Medulla oblongata (tissue), 1 donor: Measurements from ENCODE around the gene C2orf68.
"Not testable (repeated sequence)": the region's sequence is repeated elsewhere in the genome, so short reads cannot be mapped to it uniquely, and the experiment has no call there.

Source experiments
- DNase-seq: peaks from one replicate; pipeline ENCODE4 v3.0.0-alpha.2; 2015; ENCODE audit errors: extremely low spot score

The C2orf68 gene

DNA sequence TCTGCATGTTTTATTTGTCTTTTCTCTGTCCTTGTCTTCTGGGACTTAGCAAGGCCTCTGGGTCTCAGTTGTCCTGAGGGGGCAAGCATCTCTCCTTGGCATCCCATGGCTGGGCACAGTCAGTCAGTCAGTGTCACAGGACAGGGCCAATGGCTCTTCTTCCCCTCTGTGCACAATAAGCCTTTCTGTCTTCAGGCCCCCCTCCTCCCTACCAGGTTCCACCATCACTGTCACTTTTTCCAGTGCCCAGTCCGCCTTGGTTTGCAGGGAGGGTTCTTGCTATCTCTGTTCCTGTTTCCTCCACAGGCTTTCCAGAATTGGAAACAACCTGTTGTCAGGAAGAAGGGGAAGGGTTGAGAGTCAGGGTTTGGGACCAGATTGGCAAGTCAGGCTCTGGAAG lies 29.4 kb downstream of the C2orf68 start:
- DNase-seq = peak; percentile 73

DNA sequence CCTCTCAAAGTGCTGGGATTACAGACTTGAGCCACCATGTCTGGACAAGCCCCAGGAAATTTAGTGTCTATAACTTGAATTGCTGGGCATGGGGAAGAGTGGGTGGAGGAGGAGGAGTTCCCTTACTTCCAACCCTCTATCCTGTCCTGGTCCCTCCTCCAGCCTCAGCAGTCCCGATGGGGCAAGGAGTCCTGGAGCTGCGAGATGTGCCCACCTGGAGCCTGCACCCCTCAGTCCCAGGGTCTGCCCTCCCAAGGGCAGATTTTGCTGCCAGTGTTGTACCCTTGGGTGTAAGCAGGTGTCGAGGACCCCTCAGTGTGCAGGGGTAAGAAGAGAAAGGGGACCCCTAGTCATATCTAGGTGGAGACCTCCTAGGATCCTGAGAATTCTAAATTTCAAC lies 31.7 kb downstream of the C2orf68 start:
- no peak for DNase-seq

DNA sequence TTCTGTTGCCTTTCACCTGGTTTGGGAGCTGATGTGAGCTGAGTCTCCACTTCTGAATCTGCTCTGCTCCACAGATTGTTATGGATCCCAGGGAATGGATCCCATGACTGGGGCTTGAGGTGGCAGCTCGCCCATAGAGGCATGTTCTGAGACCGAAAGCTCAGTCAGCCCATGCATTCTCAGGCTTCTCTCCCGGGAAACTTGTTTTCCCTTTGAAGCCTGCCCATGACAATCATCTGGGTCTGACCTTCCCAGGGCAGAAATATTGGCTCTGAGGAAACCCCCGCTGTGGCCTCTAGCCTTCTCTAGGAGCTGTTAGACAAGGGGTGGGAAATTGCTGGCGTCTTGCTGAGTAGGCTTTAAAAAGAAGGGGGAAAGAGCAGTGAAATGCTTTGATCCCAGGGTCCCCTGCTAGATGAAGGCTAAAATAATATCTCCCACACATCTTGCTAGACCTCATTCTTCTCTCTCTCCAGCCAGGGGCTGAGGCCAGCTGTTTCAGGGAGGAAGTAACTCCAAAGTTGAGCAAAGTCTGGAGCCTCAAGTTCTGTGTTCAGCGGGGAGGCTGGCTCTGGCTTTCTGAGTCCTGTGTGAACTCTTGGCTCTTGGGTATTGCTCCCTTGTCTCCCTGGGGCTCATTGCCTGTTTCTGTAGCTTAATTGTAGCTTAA lies 32.5 kb downstream of the C2orf68 start:
- DNase-seq = peak; percentile 56

DNA sequence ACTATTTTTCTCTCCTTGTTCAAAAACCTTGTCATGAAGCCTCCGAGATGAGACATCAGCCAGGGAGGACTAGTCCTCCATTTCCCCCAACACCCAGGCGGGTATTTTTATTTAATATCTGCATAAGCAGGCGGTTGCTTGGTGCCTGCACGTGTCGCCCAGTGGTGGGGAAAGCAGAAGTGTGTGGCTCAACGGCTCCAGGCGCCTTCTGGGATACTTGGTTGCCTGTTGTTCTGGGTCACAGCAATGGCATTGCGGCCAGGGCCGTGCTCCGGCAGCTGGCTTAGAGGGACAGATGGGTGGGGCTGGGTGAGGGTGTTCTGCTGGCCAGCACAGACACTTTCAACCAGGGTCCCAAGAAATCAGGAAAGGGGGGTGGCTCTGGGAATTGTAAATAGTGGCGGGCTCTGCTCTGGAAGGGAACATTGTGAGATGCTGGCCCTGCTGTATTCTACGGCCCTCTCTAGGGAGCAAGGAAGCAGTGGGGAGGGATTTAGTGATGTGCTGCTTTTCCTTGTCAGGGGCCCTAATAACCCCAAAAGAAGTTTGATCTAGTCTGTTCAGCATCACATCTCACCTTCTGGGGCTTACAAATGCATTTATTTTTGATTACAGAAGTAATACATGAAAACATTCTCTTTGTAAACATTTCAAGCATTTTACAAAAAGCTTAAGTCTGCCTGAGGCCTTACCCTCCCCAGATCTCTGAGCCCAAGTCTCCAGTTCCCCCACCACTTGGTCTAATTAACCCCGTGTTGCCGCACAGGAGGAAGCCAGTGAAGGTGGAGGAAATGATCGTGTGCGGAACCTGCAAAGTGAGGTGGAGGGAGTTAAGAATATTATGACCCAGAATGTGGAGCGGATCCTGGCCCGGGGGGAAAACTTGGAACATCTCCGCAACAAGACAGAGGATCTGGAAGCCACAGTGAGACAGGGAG lies 33.4 kb downstream of the C2orf68 start:
- peak; percentile 53 for DNase-seq

DNA sequence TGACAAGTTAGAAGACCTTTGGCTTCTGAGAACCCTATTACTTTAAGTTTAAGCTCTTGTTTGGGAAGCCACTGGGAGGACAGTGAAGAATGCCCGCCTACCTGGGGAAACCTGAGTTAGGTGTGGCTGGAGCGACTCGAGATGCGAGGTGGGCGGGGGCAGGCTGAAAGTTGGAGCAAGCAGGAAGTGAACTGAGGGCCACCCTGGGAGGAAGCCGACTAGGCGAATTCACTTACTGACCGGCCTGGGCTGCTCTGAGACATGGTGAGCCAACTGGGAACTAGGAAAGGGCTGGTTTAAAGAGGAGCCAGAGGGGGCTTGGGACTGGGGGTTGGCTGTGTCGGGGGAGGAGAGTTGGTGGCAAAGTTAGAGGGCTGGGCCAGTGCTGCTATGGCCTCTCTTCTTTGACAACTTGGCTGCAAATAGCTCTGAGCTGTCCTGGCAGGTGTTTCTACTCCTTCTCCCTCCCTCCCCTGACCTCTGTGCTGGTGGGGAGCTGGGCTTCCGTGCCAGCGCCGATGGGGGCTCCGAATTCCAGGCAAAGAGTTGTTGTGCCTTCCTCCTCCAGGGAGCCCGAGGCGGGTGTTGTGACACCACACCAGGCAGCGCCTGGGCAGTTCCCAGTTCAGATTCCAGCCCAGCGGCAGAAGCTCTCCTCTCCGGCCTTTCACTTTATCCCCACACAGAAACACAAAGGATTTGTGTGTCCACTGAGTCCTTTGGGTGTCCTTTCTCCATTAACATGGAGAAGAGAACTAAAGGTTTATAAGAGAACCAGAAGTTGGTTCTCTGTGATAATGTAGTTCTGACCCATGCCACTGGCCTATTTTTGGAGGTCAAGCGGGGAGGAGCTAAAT lies 34.3 kb downstream of the C2orf68 start, which contains the start of gene VAMP8:
VAMP8 (plus strand) TSS at position 201 of the 857 bp plus-strand sequence; CDS start at position 262, 61 bp downstream.
- DNase-seq = no peak

DNA sequence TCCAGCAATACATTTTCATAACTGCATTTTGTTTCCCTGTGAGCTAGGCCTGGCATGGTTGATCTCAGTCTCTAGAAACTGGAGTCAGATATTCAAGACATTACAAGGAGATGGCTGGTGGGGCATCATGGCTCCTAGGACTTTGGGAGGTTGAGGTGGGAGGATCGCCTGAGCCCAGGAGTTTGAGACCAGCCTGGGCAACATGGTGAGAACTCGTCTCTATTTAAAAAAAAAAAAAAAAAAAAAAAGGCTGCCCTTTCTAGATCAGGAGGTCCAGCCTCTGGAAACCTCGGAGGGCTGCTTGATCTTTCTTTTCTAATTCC lies 34.8 kb downstream of the C2orf68 start:
- no peak for DNase-seq

DNA sequence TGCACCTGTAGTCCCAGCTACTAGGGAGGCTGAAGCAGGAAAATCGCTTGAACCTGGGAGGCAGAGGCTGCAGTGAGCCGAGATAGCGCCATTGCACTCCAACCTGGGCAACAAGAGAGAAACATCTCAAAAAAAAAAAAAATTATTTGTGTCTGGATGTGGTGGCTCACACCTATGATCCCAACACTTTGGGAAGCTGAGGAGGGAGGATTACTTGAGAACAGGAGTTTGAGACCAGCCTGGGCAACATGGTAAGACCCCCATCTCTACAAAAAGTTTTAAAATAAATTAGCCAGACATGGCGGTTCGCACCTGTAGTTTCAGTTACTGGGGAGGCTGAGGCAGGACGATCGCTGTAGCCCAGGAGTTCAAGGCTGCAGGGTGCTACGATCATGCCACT lies 36.1 kb downstream of the C2orf68 start:
- DNase-seq = no peak

DNA sequence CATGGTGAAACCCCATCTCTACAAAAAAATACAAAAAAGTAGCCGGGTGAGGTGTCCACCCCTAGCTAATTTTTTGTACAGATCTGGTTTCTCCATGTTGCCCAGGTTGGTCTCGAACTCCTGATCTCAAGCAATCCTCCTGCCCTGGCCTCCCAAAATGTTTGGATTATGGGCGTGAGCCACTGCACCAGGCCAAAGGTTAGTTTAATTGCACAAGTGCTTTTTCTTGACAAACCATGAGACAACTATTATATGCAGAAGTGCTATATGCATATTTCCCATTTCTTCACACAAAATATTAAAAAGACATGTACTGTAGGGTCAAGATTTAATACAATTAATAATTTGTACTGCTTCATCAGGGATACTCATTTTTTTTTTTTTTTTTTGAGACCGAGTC lies 45.6 kb downstream of the C2orf68 start:
- DNase-seq = no peak

DNA sequence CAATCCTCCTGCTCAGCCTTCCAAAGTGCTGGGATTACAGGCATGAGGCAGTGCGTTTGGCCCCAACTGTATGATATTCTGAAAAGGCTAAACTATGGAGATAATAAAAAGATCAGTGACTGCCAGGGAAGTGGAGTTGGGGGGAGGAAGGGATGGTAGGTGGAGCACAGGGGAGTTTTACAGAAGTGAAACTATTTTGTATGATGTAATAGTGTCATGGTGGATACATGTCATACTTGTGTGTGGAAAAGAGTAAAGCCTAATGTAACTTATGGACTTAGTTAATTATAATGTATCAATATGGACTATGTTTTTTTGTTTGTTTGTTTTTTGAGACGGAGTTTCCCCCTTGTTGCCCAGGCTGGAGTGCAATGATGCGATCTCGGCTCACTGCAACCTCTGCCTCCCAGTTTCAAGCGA lies 47.7 kb downstream of the C2orf68 start:
- peak; percentile 37 for DNase-seq

DNA sequence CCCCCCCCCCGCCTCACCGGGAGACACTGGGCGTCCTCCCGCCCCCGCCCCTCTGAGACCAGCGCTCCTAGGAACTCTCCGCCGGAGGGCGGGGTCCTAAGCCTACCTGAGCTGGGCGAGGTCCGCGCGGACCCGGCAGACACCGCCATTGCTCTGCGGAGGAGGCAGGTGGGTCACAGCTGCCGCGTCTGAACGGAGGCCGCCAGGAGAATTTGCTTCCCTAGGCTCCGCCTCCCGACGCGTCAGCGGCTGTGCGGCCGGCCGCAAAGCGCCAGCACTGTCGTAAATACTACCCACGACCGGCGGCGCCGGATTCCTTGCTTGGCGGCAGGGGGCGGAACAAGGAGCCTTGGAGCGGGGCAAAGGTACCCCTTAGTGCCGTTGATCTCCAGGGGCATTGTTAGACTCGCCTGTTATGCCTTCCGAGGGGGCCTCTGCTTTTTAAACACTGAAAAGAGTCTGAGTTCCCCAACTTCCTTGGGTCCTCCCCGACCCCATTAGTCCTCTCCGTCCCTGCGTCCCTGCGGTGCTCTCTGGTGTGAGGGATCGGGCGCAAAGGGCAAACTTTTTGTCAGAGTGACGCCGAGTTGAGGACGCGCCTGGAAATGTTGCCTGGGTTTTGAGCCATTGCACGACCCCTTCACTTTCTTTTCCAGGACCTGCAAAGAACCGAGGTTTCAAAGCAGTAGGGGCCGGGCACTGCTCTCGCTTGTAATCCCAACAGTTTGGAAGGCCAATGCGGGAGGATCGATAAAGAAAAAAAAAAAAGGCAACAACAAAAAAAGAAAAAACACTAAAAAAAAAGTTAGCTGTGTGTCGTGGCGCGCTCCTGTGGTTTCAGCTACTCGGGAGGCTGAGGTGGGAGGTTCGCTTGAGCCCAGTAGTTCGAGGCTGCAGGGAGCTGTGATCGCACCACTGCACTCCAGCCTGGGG lies 50.3 kb downstream of the C2orf68 start, which contains the start of gene GGCX:
GGCX (minus strand) TSS at position 214 of the 933 bp plus-strand sequence; CDS start at position 149, 65 bp downstream.
- DNase-seq = peak; percentile 97

DNA sequence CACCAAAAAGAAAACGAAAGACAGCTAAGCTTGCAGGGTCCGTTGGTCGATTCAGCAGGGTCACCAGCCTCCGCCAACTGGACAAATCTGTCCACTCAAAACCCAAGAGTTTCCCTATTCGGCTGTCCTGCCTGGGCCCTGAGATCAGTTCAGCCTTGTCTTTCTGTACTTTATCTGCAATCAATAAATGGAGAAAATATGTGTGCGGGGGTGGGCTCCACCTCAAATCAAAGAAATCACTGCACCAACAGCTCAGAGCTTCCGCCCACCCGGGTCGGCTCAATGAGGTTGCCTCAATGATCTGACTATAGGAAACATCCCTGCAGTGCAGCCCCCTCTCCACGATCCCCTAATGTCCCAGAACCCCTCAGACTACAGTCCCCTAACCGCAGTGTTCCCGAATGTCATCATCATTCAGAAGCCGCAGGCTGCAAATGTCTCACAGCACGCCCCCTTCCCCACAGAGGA lies 51.0 kb downstream of the C2orf68 start:
- DNase-seq = no peak

DNA sequence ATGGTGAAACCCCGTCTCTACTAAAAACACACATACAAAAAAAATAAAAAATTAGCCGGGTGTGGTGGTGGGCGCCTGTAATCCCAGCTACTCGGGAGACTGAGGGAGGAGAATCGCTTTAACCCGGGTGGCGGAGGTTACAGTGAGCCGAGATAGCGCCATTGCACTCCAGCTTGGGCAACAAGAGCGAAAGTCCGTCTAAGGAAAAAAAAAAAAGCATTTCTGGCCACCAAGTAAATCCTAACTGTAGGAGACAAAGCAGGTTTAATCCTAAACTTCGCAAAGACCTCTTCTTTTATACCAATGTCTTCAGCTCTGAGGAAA lies 51.5 kb downstream of the C2orf68 start:
- DNase-seq = not testable (repeated sequence)

DNA sequence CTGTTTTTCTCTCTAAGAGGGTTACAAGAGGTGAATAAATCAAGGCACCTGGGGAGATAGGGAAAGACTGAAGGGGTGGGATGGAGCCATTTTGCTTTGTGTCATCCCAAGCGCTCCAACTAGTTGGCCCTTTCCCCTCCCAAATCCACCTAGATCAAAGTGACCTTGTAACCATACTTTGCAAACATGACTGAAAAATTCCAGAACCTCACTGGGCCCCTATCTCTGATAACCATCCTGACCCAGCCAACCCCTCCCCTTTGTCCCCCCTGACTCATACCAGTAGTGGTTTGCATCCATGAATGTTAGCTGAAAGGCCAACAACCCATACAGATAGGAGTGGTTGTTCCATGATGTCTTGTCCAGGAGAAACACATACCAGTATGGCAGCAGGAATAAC lies 53.7 kb downstream of the C2orf68 start:
- DNase-seq = no peak

DNA sequence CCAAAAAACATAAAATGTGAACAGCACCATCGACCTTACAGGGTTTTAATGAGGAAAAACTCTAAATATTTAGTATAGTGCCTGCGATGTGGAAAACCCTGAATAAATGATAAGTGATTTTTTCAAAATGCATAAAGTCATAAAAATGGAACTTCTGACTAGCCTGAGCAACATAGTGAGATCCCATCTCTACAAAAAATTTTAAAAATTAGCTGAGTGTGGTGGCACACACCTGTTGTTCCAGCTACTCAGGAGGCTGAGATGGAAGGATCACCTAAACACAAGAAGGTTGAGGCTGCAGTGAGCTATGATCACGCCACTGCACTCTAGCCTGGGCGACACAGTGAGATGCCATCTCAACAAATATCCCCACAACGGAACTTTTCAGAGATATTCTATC lies 54.7 kb downstream of the C2orf68 start:
- DNase-seq = no peak
